NCI-H460 (cell line): ENCODE data around the gene FAM110A. TPM values are rescaled to one million over a fixed set of nuclear protein-coding genes. Genes with fewer than 3 reads are reported as not detected.
"Not testable (repeated sequence)": the region's sequence is repeated elsewhere in the genome, so short reads cannot be mapped to it uniquely, and the experiment has no call there.

Experiments
- DNase-seq: peaks from one replicate; pipeline ENCODE4 v3.0.0-alpha.2; 2016; ENCODE audit warnings: low read depth; ENCODE audit errors: extremely low read depth
- total RNA-seq: library from RNA; depleted of rRNA; stranded (reverse); fragments of >200 nt; shearing (Covaris generic); gene quantifications from 2 replicates; pipeline ENCODE4 v1.2.3, GENCODE V29; 2014

Gene FAM110A
- total RNA-seq, 1 experiment from 2014 or later: 2.6 TPM

GRCh38 chr20:822651-823573, 10.6 kb upstream of the FAM110A start:
- DNase-seq: no peak

GRCh38 chr20:823574-823902, 10.0 kb upstream of the FAM110A start:
- no peak for DNase-seq

- no peak for DNase-seq
Observed at GRCh38 chr20:824490-824889, 9.0 kb upstream of the FAM110A start.

- DNase-seq: no peak
Observed at GRCh38 chr20:824916-825315, 8.6 kb upstream of the FAM110A start.

GRCh38 chr20:825710-826421, 7.6 kb upstream of the FAM110A start:
- DNase-seq: no peak

- no peak for DNase-seq
Observed at GRCh38 chr20:826695-827323, 6.7 kb upstream of the FAM110A start.

- not testable (repeated sequence) for DNase-seq
Observed at GRCh38 chr20:827981-828380, 5.5 kb upstream of the FAM110A start.

- no peak for DNase-seq
Observed at GRCh38 chr20:828987-829386, 4.5 kb upstream of the FAM110A start.

- no peak for DNase-seq
Observed at GRCh38 chr20:829551-829950, 4.0 kb upstream of the FAM110A start.

GRCh38 chr20:830011-830521, 3.4 kb upstream of the FAM110A start:
- no peak for DNase-seq

GRCh38 chr20:831251-831650, 2.3 kb upstream of the FAM110A start:
- no peak for DNase-seq

- no peak for DNase-seq
Observed at GRCh38 chr20:831956-832355, 1.6 kb upstream of the FAM110A start.

- no peak for DNase-seq
Observed at GRCh38 chr20:833121-833449, 430 bp upstream of the FAM110A start.

GRCh38 chr20:834151-834746, 734 bp downstream of the FAM110A start:
- DNase-seq: no peak

- no peak for DNase-seq
Observed at GRCh38 chr20:835608-836045, 2.1 kb downstream of the FAM110A start.

- DNase-seq: no peak
Observed at GRCh38 chr20:836190-836589, 2.7 kb downstream of the FAM110A start.

- no peak for DNase-seq
Observed at GRCh38 chr20:839015-839414, 5.5 kb downstream of the FAM110A start.

GRCh38 chr20:839626-840025, 6.1 kb downstream of the FAM110A start:
- DNase-seq: no peak

GRCh38 chr20:840503-840857, 7.0 kb downstream of the FAM110A start:
- no peak for DNase-seq

- DNase-seq: no peak
Observed at GRCh38 chr20:840858-841567, 7.5 kb downstream of the FAM110A start.
